Measurements from ENCODE around the gene SETD7.

SETD7 gene

GRCh38 chr4:139488442-139488841, 67.6 kb downstream of the SETD7 start:
- ATAC-seq (ENCODE audit: insufficient read depth, low read depth) (no peak), DNase-seq (no peak)
- Histone ChIP-seq H4K20me1 (ENCODE audit: insufficient read depth, low read length) (no peaks in the 10 kb centered on the region), H3K9me3 (ENCODE audit: insufficient read depth, low read length, severe bottlenecking) (no peaks in the 10 kb centered on the region), H3K4me2 (ENCODE audit: insufficient read depth, low read length) (no peak overlapping the region), H3K27ac (ENCODE audit: low read length) (no peak overlapping the region), H3K79me2 (ENCODE audit: insufficient read depth, low read length) (no peaks in the 10 kb centered on the region), H3K4me1 (ENCODE audit: insufficient read depth, low read length) (no peaks in the 10 kb centered on the region), H3K36me3 (ENCODE audit: insufficient read depth, low read length) (no peaks in the 10 kb centered on the region), H3K9ac (ENCODE audit: low read depth, low read length) (no peak overlapping the region), H3K4me3 (ENCODE audit: low read depth in 1 of 2, low read length in 2 of 2) (no peak overlapping the region), H2AFZ (ENCODE audit: low read depth, low read length) (no peak overlapping the region), H3K27me3 (ENCODE audit: insufficient read depth, low read length, poor library complexity) (no peaks in the 10 kb centered on the region)
- no peak for TF ChIP-seq CTCF (IDR thresholded peaks at IDR 0.05; ENCODE audit: borderline replicate concordance, extremely low read depth, low read length, poor library complexity, severe bottlenecking)
- TF ChIP-seq EZH2 (IDR thresholded peaks at IDR 0.05; ENCODE audit: borderline replicate concordance, low read depth, low read length, severe bottlenecking): no peak

- DNase-seq (no peak), ATAC-seq (ENCODE audit: insufficient read depth, low read depth) (no peak)
- Histone ChIP-seq H3K36me3 (ENCODE audit: insufficient read depth, low read length) (no peaks in the 10 kb centered on the region), H3K9ac (ENCODE audit: low read depth, low read length) (no peak overlapping the region), H3K9me3 (ENCODE audit: insufficient read depth, low read length, severe bottlenecking) (no peaks in the 10 kb centered on the region), H4K20me1 (ENCODE audit: insufficient read depth, low read length) (no peaks in the 10 kb centered on the region), H3K4me3 (ENCODE audit: low read depth in 1 of 2, low read length in 2 of 2) (no peak overlapping the region), H3K4me2 (ENCODE audit: insufficient read depth, low read length) (no peak overlapping the region), H3K4me1 (ENCODE audit: insufficient read depth, low read length) (no peaks in the 10 kb centered on the region), H3K27me3 (ENCODE audit: insufficient read depth, low read length, poor library complexity) (no peaks in the 10 kb centered on the region), H2AFZ (ENCODE audit: low read depth, low read length) (no peak overlapping the region), H3K79me2 (ENCODE audit: insufficient read depth, low read length) (no peaks in the 10 kb centered on the region), H3K27ac (ENCODE audit: low read length) (no peak overlapping the region)
- no peak for TF ChIP-seq CTCF (IDR thresholded peaks at IDR 0.05; ENCODE audit: borderline replicate concordance, extremely low read depth, low read length, poor library complexity, severe bottlenecking)
- no peak for TF ChIP-seq EZH2 (IDR thresholded peaks at IDR 0.05; ENCODE audit: borderline replicate concordance, low read depth, low read length, severe bottlenecking)
These were observed 71.2 kb downstream of the SETD7 start for GRCh38 chr4:139484783-139485311.

DNA sequence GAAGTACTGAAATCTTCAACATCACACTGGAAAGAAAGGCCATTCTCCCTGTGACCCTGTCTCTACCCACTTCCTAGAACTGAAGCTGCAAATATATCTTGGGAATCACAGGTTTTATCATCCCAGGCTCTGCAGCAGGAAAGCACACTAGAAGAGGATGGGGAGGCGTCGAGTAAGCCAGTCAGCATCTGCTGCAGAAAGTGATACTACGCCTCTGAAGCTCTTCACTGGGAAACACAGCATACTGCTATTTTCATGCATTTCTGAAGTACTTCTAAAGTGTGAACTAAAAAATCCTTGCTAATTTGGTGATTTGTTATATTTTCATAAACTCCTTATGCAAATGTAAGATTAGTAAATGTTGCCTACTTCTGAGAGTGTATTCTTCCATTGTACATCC, 73.0 kb downstream of the SETD7 start:
- Histone ChIP-seq H2AFZ (ENCODE audit: low read depth, low read length) (no peak overlapping the region), H3K9ac (ENCODE audit: low read depth, low read length) (no peak overlapping the region), H3K9me3 (ENCODE audit: insufficient read depth, low read length, severe bottlenecking) (no peaks in the 10 kb centered on the region), H3K27me3 (ENCODE audit: insufficient read depth, low read length, poor library complexity) (no peaks in the 10 kb centered on the region), H3K4me3 (ENCODE audit: low read depth in 1 of 2, low read length in 2 of 2) (no peak overlapping the region), H3K27ac (ENCODE audit: low read length) (no peak overlapping the region), H3K4me1 (ENCODE audit: insufficient read depth, low read length) (no peaks in the 10 kb centered on the region), H3K36me3 (ENCODE audit: insufficient read depth, low read length) (no peaks in the 10 kb centered on the region), H3K4me2 (ENCODE audit: insufficient read depth, low read length) (no peak overlapping the region), H3K79me2 (ENCODE audit: insufficient read depth, low read length) (no peaks in the 10 kb centered on the region), H4K20me1 (ENCODE audit: insufficient read depth, low read length) (no peaks in the 10 kb centered on the region)
- DNase-seq (no peak), ATAC-seq (ENCODE audit: insufficient read depth, low read depth) (no peak)
- no peak for TF ChIP-seq EZH2 (IDR thresholded peaks at IDR 0.05; ENCODE audit: borderline replicate concordance, low read depth, low read length, severe bottlenecking)
- TF ChIP-seq CTCF (IDR thresholded peaks at IDR 0.05; ENCODE audit: borderline replicate concordance, extremely low read depth, low read length, poor library complexity, severe bottlenecking): no peak

DNA sequence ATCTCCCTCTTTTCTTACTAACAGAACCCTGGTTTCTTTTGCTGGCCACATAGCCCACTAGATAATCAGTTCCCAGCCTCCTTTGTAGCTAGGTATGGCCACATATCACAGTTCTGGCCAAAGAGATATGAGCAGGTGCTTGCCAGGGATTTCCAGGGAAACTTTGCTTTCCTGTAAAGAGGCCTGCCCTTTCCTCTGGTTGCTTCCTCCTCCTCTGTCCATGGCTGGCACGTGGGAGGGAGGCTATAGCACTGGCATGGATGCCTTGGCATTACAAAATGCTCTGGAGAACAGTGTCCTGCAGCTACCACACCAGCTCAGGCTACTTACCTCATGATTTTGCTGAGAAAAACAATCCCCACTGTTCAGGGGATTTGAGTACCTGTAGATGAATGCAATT, 74.6 kb downstream of the SETD7 start:
- Histone ChIP-seq H3K36me3 (ENCODE audit: insufficient read depth, low read length) (no peaks in the 10 kb centered on the region), H3K9ac (ENCODE audit: low read depth, low read length) (no peak overlapping the region), H3K4me1 (ENCODE audit: insufficient read depth, low read length) (no peaks in the 10 kb centered on the region), H2AFZ (ENCODE audit: low read depth, low read length) (no peak overlapping the region), H3K79me2 (ENCODE audit: insufficient read depth, low read length) (no peaks in the 10 kb centered on the region), H3K27ac (ENCODE audit: low read length) (no peak overlapping the region), H3K4me2 (ENCODE audit: insufficient read depth, low read length) (no peak overlapping the region), H3K4me3 (ENCODE audit: low read depth in 1 of 2, low read length in 2 of 2) (no peak overlapping the region), H4K20me1 (ENCODE audit: insufficient read depth, low read length) (no peaks in the 10 kb centered on the region), H3K9me3 (ENCODE audit: insufficient read depth, low read length, severe bottlenecking) (no peaks in the 10 kb centered on the region), H3K27me3 (ENCODE audit: insufficient read depth, low read length, poor library complexity) (no peaks in the 10 kb centered on the region)
- TF ChIP-seq CTCF (IDR thresholded peaks at IDR 0.05; ENCODE audit: borderline replicate concordance, extremely low read depth, low read length, poor library complexity, severe bottlenecking) (no peak), EZH2 (IDR thresholded peaks at IDR 0.05; ENCODE audit: borderline replicate concordance, low read depth, low read length, severe bottlenecking) (no peak)
- ATAC-seq (ENCODE audit: insufficient read depth, low read depth) (no peak), DNase-seq (no peak)
